Suppressor macrophage treated with lipopolysaccharide for 1 hour (primary cell): ENCODE results near the gene LDLRAD4.

Experiments used
- DNase-seq, 3 donors: peaks; one replicate each; pipeline ENCODE4 v3.0.0-alpha.2; 2020 to 2022

LDLRAD4 gene

DNA sequence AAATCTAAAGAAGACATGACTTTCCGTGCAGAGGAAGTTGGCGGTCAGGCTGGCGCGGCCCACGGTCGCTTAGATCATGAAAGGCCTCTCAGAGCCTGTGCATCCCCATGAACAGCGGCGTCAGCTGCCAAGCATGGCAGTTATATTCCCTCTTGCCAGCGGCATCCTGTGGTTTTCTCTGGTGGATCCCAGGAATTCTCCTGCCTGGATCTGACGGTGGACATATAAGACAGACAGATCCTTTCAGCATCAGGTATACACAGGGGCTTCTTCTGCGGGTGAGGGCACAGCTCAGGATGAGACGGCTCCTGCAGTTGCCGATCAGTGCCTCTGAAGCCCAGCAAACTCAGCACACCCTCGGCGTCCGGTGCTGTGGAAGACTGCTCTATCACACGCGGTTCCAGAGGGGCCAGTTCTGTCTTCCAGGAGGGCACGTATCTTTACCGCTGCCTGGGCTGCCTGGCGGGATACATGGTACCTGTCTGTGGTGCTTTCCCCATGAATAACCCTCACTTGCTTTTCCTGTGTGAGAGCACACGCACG, 157.8 kb downstream of the LDLRAD4 start:
- DNase-seq, result no peak

- DNase-seq, result no peak
Measured at GRCh38 chr18:13376841-13377351, 158.3 kb downstream of the LDLRAD4 start.

DNA sequence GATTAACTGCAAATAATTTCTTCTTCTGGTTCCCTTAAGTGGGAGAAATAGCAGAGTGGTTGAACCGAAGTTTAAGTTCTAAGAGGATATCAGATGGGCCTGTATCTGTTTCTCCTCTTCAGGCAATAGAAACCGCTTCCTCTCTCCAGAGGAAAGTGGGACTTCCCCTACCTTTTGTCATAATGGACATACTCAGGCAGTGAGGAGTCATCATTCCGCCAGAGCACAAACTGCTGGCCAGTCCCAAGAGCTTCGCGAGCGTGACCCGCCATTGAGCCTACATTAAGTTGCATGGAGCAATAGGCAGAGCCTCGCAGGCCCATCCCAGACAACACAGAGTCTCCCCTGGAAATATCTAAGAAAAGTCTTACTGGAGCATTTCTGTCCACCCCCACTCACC, 158.9 kb downstream of the LDLRAD4 start:
- DNase-seq, result peak; percentile 92 to 96 (median 94)

DNA sequence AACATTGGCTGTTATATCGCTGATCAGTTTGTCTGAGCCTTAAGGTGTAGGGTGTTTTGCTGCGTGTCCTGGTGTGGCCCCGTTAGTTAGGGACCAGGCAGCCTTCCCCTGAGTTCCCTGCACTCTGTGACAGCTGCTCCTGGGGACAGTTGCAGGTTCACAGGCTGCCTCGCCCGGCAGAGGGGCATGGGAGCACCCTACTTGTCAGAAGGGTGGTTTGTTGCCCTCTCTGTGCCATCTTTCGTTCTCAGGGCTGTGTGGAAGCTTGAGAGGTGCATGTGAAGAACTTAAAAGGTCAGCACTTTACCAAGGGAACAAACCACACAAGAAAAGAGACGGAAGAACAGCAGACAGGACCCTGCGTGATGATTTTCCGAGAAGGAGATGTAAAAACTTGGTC, 159.6 kb downstream of the LDLRAD4 start:
- DNase-seq, result no peak

DNA sequence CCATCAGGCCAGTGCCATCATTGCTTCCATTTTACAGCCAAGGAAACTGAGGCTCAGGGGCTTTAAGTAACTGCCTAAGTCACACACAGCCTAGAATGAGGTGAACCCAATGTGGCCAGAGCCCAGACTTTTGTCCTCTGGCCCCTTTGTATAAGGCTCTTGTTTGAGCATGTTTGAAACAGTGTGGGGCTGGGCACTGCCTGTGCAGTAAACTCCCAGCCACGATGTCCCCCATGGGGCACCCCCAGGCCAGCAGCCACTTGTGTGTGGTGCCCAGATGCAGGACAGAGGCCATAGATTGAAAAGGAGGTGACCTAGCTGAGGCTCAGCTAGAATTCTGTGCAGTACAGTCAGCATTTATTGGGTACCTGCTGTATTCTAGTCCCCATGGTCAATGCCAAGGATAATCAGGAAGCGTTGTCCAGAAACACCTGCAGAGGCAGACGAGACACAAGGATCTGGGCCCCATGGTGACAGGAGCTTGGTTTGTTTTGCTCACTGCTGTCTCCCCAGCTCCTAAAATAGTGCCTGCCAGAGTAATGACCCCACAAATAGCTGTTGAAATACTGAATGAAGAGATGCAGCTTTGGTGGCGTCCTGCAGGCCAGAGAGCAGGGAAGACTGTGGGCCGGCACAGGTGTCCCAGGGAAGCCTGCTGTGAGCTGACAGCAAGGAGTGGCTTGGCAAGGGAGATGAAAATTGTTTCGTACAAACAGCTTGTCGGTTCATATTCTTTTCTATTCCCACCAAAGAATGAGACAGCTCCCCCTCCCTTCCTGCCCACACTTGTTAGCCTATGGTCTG, 160.7 kb downstream of the LDLRAD4 start:
- no peak for DNase-seq

DNA sequence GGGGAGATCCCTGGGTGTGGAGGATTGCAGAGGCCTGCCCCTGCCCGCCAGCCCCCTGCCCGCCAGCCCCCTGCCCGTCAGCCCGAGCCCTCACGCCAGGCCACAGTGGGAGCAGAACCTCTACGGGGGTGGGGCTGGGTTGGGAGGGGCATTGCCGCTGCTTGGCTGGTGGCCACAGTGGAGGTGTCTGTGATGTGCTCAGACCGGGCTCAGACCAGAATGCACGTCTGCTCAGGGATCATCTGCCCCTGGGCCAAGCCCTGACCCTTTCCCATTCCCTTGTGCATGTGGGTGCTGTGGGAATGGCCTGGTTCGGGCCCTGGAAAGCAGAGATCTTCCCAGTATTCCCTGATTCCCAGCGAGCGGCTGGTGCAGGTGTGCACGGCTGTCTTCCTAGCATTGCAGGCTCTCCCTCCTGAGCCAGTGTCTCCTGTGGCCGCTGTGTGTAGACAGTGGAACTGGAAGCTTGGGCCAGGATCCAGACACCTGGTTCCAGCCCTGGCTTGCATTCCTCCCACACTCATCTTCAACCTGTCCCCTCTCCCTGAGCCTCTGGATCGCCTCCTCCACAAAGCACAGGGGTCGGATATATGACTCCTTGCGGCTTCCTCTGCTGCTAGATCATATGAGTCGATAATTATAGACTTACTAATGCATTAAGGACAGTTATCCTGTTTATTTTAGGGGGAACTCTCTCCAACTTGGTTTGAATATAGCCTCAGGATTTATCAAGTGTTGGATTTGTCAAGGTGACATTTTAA, 161.6 kb downstream of the LDLRAD4 start:
- no peak for DNase-seq

DNA sequence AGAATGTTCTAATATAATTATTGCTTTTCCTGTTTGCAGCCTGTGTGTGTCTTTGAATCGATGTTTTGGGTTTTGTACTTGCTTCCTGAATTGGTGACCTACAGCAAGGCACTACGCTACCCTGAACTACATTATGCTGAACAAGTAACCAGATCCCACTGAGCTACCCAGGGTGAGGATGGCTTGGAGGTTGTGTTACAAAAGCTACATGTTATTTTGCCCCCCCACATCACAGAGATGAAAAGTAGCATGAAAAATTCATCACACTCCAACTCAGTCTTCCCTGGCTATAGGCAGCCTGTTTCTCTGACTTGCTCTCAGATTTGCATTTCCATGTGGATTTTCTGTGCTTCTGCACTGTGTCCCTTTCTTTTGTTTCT, 162.1 kb downstream of the LDLRAD4 start:
- DNase-seq, result no peak

- DNase-seq, result no peak
Measured at GRCh38 chr18:13381331-13381730, 162.8 kb downstream of the LDLRAD4 start.

- peak; percentile 76 to 85 (median 78) for DNase-seq
Measured at GRCh38 chr18:13381944-13382365, 163.4 kb downstream of the LDLRAD4 start.

DNA sequence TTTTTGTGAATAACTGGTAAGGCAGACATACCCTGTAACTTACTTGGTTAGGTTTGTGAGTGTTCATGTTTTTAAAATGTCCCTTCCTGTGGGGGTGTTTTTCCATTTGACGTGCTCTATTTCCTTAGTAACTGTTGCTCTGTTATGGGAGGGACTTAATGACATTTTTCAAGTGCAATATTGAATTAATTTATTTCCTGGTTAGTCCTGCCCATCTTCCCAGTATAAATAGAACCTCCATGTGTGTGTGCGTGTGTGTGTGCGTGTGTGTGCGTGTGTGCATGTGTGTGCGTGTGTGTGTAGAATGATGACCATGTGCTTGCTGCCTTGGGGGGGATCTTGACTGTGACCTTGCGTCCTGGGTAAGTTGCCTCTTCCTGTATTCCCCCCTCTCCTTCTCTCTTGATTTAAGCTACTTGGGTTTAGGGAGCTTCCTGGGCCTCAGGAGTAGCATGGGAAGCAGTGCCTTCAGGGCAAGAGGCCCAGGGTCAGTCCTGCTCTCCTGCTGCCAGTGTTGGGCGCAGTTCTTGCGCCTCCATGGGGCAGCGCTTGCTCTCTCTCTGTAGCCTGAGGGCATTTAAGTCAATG, 163.9 kb downstream of the LDLRAD4 start:
- DNase-seq, result peak; percentile 46 to 74 (median 61)

DNA sequence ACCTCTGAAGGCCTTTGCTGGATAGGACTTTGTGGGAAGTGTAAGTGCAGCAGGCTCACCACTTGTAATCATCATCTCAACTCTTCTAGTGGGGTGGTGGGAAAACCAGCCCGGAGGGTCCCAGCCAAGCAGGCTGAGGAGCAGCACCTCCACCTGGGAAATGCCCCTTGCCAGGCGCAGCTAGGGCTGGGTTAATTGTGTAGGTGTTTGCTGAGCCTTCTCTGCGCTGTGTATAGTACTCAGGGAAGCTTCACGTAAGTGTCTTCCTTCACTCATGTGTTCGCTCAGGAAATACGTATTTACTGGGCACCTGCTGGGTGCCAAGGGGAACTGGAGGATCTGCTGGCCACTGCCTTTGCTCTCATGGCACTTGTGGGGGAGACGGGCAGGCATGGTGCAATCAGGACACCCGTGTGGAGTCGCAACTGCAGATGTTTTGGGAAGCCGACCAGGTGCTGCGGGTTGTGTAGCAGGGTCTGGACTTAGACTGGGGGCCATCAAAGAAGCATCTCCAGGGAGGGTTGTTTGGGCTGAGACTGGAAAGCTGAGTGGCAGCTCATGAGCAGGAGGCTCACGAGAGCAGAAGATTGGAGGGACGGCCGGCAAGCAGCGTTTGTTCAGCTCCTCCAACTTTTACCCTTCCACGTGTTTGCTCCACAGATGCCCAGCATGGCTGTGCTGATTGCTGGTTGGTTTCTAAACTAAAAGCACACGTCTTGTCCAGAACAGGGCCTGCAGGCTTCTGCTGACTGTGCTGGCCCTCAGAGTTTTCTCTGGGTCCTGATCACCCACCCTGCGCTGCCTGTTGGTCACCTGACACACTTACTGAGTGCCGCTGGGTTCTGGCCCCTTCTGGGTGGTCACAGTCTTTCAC, 164.6 kb downstream of the LDLRAD4 start:
- DNase-seq, result no peak

DNA sequence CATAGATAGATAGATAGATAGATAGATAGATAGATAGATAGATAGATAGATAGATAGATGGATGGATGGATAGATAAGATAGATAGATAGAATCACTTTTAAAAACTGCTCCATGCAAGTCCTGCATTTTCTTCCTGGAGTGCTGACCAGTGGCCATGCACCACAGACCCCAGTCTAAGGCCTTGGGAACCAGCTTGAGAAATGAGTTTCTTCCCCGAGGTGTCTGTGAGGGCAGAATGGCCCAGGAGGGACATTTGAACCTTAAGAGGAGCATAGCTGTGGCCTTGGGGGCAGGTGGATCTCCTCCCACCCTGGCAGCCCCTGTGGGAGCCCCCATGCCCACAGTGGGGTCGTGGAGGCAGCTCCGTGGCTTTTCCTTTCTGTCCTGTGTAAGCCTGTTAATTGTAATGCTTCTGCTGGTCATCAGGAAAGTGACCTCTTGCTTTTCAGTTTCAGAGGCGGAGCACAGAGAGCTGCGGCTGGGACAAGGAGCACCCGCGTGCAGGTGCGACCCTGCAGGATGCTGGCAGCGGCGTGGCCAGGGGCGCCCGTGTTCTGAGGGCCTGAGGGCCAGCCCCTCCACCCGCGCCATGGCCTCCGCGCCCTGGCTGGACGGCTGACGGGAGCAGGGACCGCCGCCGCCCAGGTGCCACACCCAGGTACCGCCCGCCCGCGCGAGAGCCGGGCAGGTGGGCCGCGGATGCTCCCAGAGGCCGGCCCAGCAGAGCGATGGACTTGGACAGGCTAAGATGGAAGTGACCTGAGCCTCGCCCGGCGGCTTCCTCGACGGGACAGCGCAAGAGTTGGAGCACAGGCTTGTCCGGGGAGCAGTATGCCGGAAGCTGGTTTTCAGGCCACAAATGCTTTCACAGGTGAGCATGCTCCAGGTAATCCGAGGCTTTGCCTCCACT, 168.6 kb downstream of the LDLRAD4 start:
- DNase-seq, result no peak

GRCh38 chr18:13387855-13388548, 169.4 kb downstream of the LDLRAD4 start:
- no peak for DNase-seq

GRCh38 chr18:13388586-13389490, 170.3 kb downstream of the LDLRAD4 start:
- DNase-seq, result no peak

GRCh38 chr18:13389491-13390131, 171.1 kb downstream of the LDLRAD4 start:
- DNase-seq, result no peak

DNA sequence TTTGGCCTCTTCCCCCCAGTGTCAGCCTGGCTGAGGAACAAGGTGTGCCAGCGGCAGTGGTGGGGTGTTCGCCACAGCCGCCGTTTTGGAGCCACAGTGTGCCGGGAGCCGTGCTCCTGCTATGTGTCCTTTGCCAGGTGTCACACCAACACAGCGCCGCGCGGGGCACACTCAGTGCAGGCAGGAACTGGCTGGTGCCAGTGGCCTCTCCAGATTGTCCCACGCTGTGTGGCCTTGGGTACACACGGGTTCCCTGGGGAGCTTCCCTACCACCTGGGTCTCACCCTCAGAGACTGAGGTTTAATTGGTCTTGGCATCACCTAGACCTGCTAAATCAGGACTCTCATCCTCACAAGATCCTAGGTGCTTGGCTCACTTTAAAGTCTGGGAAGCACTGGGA, 171.6 kb downstream of the LDLRAD4 start:
- DNase-seq, result no peak

DNA sequence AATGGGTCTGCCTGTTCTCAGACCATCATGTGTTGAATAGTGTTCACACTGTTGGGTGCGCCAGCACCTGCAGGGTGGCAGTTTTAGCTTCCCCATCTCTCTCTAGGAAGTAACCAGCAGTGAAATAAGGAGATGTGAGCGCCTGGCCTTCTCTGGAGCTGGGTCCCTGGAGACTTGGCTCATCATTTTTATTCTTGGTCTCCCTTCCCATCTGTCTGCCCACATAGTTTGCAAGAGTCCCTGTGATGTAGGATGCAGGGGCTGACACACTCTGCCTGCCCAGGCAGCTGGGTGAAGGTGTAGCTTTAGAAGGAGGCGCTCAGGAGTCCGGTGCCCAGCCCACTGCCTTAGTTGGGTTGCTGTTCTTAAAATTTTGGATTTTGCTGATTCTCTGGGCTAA, 172.2 kb downstream of the LDLRAD4 start:
- DNase-seq, result no peak

- no peak for DNase-seq
Measured at GRCh38 chr18:13392029-13392750, 173.6 kb downstream of the LDLRAD4 start.
